Measurements from ENCODE around the gene SF1.

SF1 gene

GRCh38 chr11:64724863-64725532, 53.3 kb downstream of the SF1 start:
- no peak for TF ChIP-seq CTCF (IDR thresholded peaks at IDR 0.05)
- Histone ChIP-seq H3K27ac (no peak overlapping the region), H3K4me3 (no peak overlapping the region)
- peak; percentile 65 for DNase-seq (ENCODE audit: low spot score)

GRCh38 chr11:64723907-64724862, 54.2 kb downstream of the SF1 start:
- H3K4me3 ChIP-seq = peak overlapping the region; percentile 89
- no peak for TF ChIP-seq CTCF (IDR thresholded peaks at IDR 0.05)
- H3K27ac ChIP-seq = no peak overlapping the region
- DNase-seq (ENCODE audit: low spot score) = no peak

GRCh38 chr11:64723117-64723906, 55.0 kb downstream of the SF1 start, which contains the start of gene NRXN2:
NRXN2 (minus strand) TSS chr11:64723197; CDS start chr11:64713699, 9,498 bp downstream.
- DNase-seq (ENCODE audit: low spot score) = peak; percentile 78
- TF ChIP-seq CTCF (IDR thresholded peaks at IDR 0.05) = peak; percentile 99
- H3K4me3 ChIP-seq = peak within 1 kb of the TSS; percentile 89
- H3K27ac ChIP-seq = peak within 1 kb of the TSS; percentile 65 to 72

- no peak for DNase-seq (ENCODE audit: low spot score)
- H3K27ac ChIP-seq = no peak overlapping the region
- no peak overlapping the region for H3K4me3 ChIP-seq
- TF ChIP-seq CTCF (IDR thresholded peaks at IDR 0.05) = no peak
Measured at GRCh38 chr11:64722141-64723065, 55.9 kb downstream of the SF1 start.

- Histone ChIP-seq H3K27ac (no peak overlapping the region), H3K4me3 (no peak overlapping the region)
- no peak for TF ChIP-seq CTCF (IDR thresholded peaks at IDR 0.05)
- no peak for DNase-seq (ENCODE audit: low spot score)
Measured at GRCh38 chr11:64721359-64721699, 57.0 kb downstream of the SF1 start.
